Measurements from ENCODE around the gene TSFM. TPM values are rescaled to one million over a fixed set of nuclear protein-coding genes. Genes with fewer than 3 reads are reported as not detected.

Gene TSFM
- total and polyA plus RNA-seq, 9 of the 15 experiments (the other 6 are each of a cell fraction or from before 2014, with no cell fraction given) = 44.6 to 198 (median 60.2) TPM

- TF ChIP-seq PRDM10 (IDR thresholded peaks at IDR 0.05; ENCODE audit: partially characterized antibody) = peak; percentile 35
- no peak for TF ChIP-seq BHLHE40 (IDR thresholded peaks at IDR 0.05; ENCODE audit: low read length)
- TF ChIP-seq SP1 (CRISPR knock-in tag; IDR thresholded peaks at IDR 0.05) = no peak
- TF ChIP-seq DACH1 (IDR thresholded peaks at IDR 0.05; ENCODE audit: partially characterized antibody) = no peak
- TF ChIP-seq POLR2B (IDR thresholded peaks at IDR 0.05; ENCODE audit: low read depth, partially characterized antibody) = no peak
- TF ChIP-seq STAT6 (CRISPR knock-in tag; IDR thresholded peaks at IDR 0.05) = no peak
- no peak for TF ChIP-seq DDX20 (tag; IDR thresholded peaks at IDR 0.05; ENCODE audit: low read depth)
- no peak for TF ChIP-seq BCOR (IDR thresholded peaks at IDR 0.05)
- TF ChIP-seq UBTF (IDR thresholded peaks at IDR 0.05; ENCODE audit: borderline replicate concordance in 1 of 2, low read depth in 2 of 2, low read length in 2 of 2) = 0 out of 4 replicates have a peak, but pooled peaks of 1 of the 2 experiments have one; percentile 26
- TF ChIP-seq SMAD1 (IDR thresholded peaks at IDR 0.05; ENCODE audit: low read depth, low read length, partially characterized antibody) = no peak
- no peak for TF ChIP-seq ZNF780A (CRISPR knock-in tag; IDR thresholded peaks at IDR 0.05)
- TF ChIP-seq CBX8 (IDR thresholded peaks at IDR 0.05; ENCODE audit: borderline replicate concordance, extremely low read depth, low read depth, low read length, poor library complexity, severe bottlenecking) = no peak
- TF ChIP-seq MEIS2 (IDR thresholded peaks at IDR 0.05; ENCODE audit: partially characterized antibody) = peak; percentile 85
- no peak for TF ChIP-seq MITF (IDR thresholded peaks at IDR 0.05)
- no peak for TF ChIP-seq PPARD (CRISPR knock-in tag; IDR thresholded peaks at IDR 0.05)
- TF ChIP-seq ZNF431 (CRISPR knock-in tag; IDR thresholded peaks at IDR 0.05) = no peak
- no peak for TF ChIP-seq NELFE (IDR thresholded peaks at IDR 0.05; ENCODE audit: insufficient read depth, insufficient read length)
- no peak for TF ChIP-seq SIRT6 (IDR thresholded peaks at IDR 0.05; ENCODE audit: low read depth, low read length)
- no peak for TF ChIP-seq ZFP30 (CRISPR knock-in tag; IDR thresholded peaks at IDR 0.05; ENCODE audit: borderline replicate concordance)
- TF ChIP-seq PHTF2 (CRISPR knock-in tag; IDR thresholded peaks at IDR 0.05) = no peak
Measured at GRCh38 chr12:57816855-57817151, 34.2 kb downstream of the TSFM start (continued).

All from K562 (cell line).